GM19395 (cell line): ENCODE data around the gene MYH9.

ENCODE experiments used
- ATAC-seq: cut with Tn5 transposase; IDR thresholded peaks from one replicate; pipeline ENCODE4 v1.9.1; 2021; ENCODE audit warnings: mild to moderate bottlenecking, moderate library complexity; ENCODE audit not compliant: unreplicated experiment

The MYH9 gene

DNA sequence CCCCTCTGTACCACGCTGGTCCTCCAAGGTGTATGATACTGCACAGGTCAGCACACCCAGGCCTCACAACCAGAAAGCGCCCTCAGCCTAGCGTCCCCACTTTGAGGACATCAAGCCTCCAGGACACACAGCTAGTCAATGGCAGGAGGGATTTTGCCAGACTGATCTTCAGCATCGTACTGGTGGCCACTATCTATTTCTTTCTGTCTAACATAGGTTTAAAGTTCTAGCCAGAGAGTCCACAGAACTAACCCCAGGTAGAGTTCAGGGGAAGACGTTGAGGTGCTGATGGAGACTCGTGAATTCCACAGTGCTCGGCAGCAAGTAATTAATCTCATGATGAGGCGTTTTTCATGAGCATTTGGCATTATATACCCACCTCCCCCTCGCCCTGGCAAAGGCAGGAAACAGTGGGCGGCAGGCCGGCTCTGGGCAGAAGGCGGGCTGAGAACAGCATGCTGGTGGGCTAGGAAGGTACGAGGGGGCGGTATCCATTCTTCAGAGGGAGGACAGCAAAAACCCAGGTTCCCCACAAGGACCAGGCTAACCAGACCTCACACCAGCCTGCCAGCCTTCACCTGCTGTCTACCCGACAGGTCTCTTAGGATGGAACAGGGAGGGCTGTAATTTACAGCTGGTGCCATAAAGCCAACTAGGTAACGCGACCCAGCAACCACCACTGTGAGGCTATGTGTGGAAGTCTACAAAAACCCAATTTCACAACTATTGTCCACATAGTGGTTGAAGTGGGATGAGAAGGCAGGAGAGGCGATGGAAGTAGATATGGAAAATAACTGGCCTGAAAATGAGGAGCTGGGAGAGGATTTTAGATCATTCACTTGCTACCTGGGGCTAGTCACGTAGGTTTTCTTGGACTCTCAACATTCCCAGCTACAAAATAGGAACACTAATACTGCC lies 18.5 kb downstream of the MYH9 start:
- ATAC-seq, result no peak

DNA sequence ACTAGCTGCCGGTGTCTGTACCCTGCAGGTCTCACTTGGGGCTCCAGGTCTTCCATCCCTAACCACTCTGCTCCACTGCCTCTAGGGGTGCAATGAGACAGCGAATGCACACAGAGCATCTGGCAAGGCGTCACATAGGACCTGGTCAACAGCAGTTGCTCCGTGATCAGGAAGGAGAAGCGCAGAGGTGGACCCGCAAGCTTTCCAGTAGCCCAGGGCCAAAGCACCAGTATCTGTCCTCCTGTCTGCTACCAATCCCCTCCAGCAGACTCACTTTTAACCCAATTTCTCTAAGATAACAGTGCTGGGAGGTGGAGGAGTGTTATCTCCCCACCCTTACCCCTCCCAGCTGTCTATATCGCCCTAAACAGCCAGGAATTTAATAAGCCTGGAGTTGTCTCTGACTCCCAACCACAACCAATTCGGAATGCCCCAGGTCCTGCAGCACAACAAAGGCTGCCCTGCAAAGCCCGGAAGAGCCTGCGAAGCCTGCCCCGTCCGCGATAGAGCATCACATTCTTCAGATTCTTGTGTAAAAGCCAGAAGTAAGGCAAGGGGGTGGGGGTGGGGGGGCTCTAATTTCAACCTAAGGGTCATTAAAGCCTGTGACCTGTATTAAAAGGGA lies 19.3 kb downstream of the MYH9 start:
- no peak for ATAC-seq

GRCh38 chr22:36367479-36367878 lies 20.3 kb downstream of the MYH9 start:
- no peak for ATAC-seq

- ATAC-seq, result no peak
Measured at GRCh38 chr22:36367066-36367465, 20.7 kb downstream of the MYH9 start.

GRCh38 chr22:36366291-36366708 lies 21.5 kb downstream of the MYH9 start:
- no peak for ATAC-seq

- no peak for ATAC-seq
Measured at GRCh38 chr22:36365020-36365411, 22.8 kb downstream of the MYH9 start.

DNA sequence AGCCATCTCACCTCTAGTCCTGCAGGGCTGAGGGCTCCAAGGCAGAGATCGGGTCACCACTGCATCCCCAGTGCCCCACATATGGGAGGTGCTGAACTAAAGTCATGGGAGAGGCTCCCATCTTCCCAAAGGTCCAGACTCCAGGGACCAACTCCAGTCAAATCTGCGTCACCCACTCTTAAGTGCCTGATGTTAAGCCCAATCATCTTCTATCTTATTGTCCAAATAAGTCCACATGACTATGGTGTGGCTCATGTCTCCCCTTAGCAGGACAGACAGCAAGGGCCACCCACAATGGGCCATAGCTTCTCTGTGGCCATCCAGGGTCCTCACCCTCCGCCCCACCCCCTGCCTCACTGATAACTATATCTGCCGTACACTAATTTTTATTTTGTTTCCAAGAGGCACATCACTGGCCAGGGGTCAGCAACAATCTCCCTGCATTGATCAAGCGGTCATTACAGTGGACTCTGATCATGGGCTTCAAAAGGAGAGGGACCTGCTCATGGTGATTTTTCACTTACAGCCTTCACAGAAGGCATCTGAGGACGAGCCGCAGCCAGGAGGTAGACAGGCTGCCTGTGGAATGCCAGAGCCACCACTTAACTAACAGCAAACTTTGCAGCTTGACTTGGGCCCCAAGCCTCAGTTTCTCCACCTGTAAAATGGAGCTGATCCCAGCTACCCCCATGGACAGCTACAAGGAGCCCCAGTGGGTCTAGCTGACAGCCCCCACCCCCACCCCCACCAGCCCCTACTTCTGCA lies 23.3 kb downstream of the MYH9 start:
- no peak for ATAC-seq

GRCh38 chr22:36363349-36363981 lies 24.3 kb downstream of the MYH9 start:
- ATAC-seq, result no peak

- no peak for ATAC-seq
Measured at GRCh38 chr22:36362932-36363331, 24.8 kb downstream of the MYH9 start.

- ATAC-seq, result no peak
Measured at GRCh38 chr22:36362075-36362474, 25.7 kb downstream of the MYH9 start.

DNA sequence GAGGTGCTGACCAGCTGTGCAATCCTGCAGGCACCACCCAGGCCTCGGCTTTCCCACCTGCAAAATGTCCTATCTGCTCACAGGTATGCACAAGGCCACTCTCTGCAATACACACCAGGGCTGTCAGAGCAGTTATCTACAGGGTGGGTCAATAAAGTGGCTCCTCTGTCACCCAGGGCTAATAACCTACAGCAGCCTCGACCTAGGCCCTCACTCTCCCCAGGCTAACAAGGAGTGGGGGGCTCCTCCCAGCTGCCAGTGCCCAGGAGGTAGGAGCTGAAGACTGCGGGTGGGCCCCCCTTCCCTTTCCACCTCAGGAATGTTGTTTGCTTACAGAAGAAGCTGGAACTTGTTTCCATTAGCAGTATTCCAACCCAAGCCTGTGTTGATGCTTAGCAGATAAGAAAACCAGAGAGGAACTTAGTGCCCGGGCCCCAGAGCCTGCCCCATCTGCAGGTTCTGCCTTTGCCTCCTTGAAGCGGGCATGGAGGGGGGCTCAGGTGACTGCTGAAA lies 26.8 kb downstream of the MYH9 start:
- ATAC-seq, result no peak

- ATAC-seq, result no peak
Measured at GRCh38 chr22:36360011-36360410, 27.8 kb downstream of the MYH9 start.

DNA sequence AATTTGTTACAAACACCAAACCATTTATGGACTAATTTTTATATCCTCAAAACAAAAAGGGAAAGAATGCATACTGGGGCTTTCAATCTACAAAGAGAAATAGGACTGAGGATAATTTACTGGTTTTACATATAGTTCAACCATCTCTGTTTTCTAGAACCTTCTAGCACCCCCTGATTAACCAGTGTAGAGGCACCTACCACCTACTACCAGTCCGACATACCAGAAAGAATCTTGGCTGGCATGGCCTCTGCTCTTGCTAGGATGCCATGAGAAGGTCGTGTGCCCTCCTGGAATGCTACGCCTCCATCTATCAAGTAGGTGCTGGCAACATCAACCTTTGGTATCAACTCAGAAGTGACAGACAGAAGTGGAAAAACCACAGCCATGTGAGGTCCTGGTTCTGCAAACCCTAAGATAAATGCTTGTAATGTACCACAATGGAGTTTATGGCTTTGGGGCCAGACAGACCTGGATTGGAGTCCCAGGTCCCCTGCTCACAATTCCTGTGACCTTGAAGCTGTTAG lies 28.2 kb downstream of the MYH9 start:
- ATAC-seq, result no peak

- ATAC-seq, result no peak
Measured at GRCh38 chr22:36358533-36359469, 29.0 kb downstream of the MYH9 start.

- no peak for ATAC-seq
Measured at GRCh38 chr22:36356708-36357624, 30.8 kb downstream of the MYH9 start.

DNA sequence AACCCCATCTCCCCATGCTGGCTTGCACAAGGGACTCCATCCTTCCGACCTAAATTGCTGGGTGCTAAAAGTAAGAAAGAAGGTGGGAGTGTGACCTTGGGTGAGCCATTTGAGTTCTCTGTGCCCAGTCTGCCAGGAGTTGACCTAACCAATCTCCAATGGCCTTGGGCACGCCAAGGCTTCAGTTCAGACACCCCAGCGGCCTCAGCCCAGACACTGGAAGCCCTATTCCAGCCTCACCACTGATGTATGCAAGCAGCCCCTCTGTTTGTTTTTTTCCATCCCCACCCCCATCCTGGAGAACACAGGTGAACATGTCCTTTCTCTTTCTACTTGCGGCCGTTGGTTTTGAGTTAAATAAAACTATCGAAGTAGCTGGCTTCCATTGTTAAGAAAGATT lies 31.9 kb downstream of the MYH9 start:
- ATAC-seq, result no peak

- ATAC-seq, result no peak
Measured at GRCh38 chr22:36355362-36355761, 32.4 kb downstream of the MYH9 start.

DNA sequence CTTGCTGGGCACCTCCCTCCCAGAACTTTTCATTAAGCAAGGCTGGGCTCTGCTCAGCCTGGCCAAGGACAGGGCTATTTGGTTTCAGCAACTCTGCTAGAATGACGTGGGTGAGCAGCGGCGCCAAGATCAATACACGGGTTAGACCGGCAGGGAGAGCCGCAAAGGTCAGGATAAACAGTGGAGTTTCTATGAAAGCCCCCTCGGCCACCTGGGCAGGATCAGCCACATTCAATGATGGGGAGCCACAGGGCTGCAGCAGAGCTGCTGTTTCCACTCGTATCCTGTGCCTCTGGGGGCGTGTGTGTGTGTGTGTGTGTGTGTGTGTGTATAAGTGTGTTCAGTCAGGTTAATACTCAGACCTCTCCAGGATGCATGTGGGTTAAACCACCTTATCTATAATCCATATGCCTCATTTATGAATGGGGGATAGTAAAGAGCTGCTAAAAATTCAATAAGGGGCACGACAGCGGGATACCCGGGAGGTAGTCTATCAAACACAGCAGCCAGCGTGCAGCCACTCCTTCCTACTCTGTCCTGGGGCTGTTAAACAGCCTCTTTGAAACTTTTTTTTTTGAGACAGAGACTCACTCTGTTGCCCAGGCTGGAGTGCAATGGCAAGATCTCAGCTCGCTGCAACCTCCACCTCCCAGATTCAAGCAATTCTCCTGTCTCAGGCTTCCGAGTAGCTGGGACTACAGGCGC lies 34.8 kb downstream of the MYH9 start:
- no peak for ATAC-seq
